Measurements from ENCODE around the gene IGSF9. TPM values are rescaled to one million over a fixed set of nuclear protein-coding genes. Genes with fewer than 3 reads are reported as not detected.

Gene IGSF9
- total RNA-seq, 1 experiment from 2014 or later: 15.6 TPM

DNA sequence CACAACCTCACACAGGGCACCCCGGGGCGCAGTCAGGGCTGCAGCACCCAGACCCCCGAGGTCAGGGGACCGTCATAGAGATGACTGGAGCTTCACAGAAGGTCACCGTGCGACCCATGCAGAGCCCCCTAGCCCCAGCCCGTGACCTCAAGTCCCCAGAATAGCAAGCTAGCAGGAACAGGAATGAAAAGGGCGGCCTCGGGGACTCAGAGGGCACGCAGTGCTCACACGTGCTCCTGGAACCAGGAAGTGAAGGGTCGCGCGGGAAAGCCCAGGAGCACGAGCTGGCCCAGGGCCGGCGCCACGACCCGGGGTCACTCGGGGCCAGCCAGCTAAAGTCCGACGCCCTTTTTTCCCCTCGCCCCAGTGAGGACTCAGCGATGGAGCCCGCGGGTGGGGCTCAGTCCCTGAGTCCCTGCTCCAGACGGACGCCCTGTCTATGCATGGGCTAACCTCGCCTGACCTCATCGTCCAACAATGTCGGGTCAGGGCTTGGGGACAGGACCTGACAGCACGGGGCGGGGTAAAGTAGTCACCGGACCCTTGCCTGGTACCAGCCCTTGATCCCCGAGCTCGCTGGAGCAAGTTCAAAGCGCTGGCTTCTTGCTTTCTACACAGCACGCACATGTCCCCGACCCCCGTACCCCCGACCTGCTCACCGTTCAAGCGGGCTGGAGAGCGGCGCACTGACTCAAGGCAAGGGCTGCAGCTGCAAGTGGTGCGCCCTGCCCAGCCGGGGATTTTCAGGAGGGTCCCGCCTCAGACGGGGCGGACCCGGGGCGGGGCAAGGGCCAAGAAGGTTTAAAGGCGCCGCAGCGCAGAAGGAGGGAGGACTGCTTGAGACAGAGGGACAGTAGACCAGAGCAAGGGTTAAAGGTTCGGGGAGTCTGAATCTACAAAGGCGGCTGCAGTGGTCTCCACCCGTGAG lies 20.4 kb downstream of the IGSF9 start, which contains the start of gene TAGLN2:
TSS of gene TAGLN2 (minus strand) at position 717 of the 928 bp plus-strand sequence. CDS start 4,998 bp downstream, outside the sequence.
- H4K20me1 ChIP-seq (ENCODE audit: low read length): peaks cover 43% of the 10 kb centered on the region
- ChIA-PET CTCF (interaction anchor here (1.3 to 1.5 kb wide), 2 partner anchors 32 to 83 kb away, joined by 9 to 10 read pairs; no protein-coding TSS in a partner anchor), POLR2A (ENCODE audit: unreplicated experiment) (interaction anchor here (0.6 to 1.3 kb wide), 5 partner anchors 15 to 105 kb away, joined by 3 to 10 read pairs (median 5); no protein-coding TSS in a partner anchor)
- no peaks in the 10 kb centered on the region for H3K9me3 ChIP-seq (ENCODE audit: low read length)
- DNase-seq (peak; percentile 97), ATAC-seq (peak; percentile 75)
- H3K9me2 ChIP-seq (replicated peaks; ENCODE audit: low read length): no peaks in the 10 kb centered on the region
- peaks cover 46% of the 10 kb centered on the region for H3K4me1 ChIP-seq (ENCODE audit: insufficient read depth, low read length)
- H2AFZ ChIP-seq (ENCODE audit: low read length): peak within 1 kb of the TSS; percentile 62; the same call in 1 of the 2 replicates
- peak within 1 kb of the TSS; percentile 98 for H3K4me2 ChIP-seq (ENCODE audit: low read length)
- H3K27me3 ChIP-seq (ENCODE audit: low read length): no peaks in the 10 kb centered on the region
- H3K9ac ChIP-seq (ENCODE audit: low read length): peak within 1 kb of the TSS; percentile 99
- H3K4me3 ChIP-seq (ENCODE audit: low read length): peak within 1 kb of the TSS; percentile 96
- H3K27ac ChIP-seq (ENCODE audit: low read length): peak within 1 kb of the TSS; percentile 99
- H3F3A ChIP-seq (ENCODE audit: low read length, unreplicated experiment): peaks cover 6% of the 10 kb centered on the region
- H3K79me2 ChIP-seq (ENCODE audit: low read length): peaks cover 59% of the 10 kb centered on the region
- BruUV-seq (replicated peaks): TSS peak; percentile 64
- intact Hi-C loops (cut with micrococcal nuclease): loop anchor here (1.0 to 2.0 kb wide), 3 partner anchors 9 to 28 kb away; partner anchors contain the start of gene IGSF9
- TF ChIP-seq, protein P1, sequence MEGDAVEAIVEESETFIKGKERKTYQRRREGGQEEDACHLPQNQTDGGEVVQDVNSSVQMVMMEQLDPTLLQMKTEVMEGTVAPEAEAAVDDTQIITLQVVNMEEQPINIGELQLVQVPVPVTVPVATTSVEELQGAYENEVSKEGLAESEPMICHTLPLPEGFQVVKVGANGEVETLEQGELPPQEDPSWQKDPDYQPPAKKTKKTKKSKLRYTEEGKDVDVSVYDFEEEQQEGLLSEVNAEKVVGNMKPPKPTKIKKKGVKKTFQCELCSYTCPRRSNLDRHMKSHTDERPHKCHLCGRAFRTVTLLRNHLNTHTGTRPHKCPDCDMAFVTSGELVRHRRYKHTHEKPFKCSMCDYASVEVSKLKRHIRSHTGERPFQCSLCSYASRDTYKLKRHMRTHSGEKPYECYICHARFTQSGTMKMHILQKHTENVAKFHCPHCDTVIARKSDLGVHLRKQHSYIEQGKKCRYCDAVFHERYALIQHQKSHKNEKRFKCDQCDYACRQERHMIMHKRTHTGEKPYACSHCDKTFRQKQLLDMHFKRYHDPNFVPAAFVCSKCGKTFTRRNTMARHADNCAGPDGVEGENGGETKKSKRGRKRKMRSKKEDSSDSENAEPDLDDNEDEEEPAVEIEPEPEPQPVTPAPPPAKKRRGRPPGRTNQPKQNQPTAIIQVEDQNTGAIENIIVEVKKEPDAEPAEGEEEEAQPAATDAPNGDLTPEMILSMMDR (conservative IDR thresholded peaks at IDR 0.05; ENCODE audit: low read depth, low read length): no peak
- TF ChIP-seq EZH2 (IDR thresholded peaks at IDR 0.05; ENCODE audit: low read length, unreplicated experiment) (no peak), EZH2phosphoT487 (IDR thresholded peaks at IDR 0.05; ENCODE audit: borderline replicate concordance, low read length) (0 out of 2 replicates have a peak, but pooled peaks have one; percentile 37)
- peaks cover 37% of the 10 kb centered on the region for H3K36me3 ChIP-seq (ENCODE audit: low read depth, low read length)

DNA sequence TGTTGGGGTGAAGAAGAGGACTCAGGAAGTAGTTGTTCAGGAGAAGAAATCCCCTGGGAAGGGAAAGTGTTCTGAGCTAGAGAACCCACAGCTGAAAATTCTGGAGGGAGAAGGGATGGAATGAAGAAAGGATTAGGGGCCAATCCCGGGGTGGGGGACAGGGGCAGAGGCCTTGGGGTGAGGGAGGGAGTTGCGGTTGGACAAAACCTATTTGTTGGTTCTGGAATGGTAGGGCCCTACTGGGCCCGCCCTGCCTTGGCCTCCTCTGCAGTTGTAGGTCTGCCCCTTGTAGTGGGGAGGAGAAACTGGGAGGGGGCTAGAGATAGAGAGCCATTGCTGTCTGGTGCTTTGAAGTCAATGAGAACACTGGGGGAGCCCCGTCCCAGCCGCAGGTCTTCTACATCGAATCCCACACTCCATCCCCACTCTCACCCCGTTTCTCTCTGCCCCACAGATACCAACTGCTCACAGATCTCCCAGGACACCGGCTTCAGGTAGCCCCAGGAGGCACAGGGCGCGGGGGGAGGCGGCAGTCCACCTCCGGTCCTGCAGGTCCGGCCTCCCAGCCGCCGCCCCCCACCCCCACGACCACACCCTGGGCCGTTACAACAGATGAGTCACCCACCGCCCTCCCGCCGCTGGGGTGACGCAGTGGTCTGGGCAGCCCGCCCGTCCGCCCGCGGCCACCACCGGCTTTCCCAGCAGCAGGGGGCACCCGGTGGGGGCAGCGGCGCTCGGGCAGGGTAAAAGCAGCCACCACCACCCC lies 21.2 kb downstream of the IGSF9 start:
- H2AFZ ChIP-seq (ENCODE audit: low read length): no peak overlapping the region
- CTCF ChIA-PET: interaction anchor here (0.6 kb wide), 1 partner anchor 31 kb away, joined by 4 read pairs; no protein-coding TSS in a partner anchor
- H4K20me1 ChIP-seq (ENCODE audit: low read length): peaks cover 51% of the 10 kb centered on the region
- DNase-seq: peak; percentile 93
- H3K27me3 ChIP-seq (ENCODE audit: low read length): no peaks in the 10 kb centered on the region
- ATAC-seq: peak; percentile 45
- TF ChIP-seq, protein P1 (conservative IDR thresholded peaks at IDR 0.05; ENCODE audit: low read depth, low read length): peak; percentile 38; the same call in 1 of the 2 replicates
- TF ChIP-seq EZH2 (IDR thresholded peaks at IDR 0.05; ENCODE audit: low read length, unreplicated experiment) (no peak), EZH2phosphoT487 (IDR thresholded peaks at IDR 0.05; ENCODE audit: borderline replicate concordance, low read length) (peak; percentile 61; the same call in 1 of the 2 replicates)
- POLR2A ChIA-PET (ENCODE audit: unreplicated experiment): interaction anchor here (0.6 to 1.7 kb wide), 3 partner anchors 10 to 43 kb away, joined by 3 to 12 read pairs (median 10); no protein-coding TSS in a partner anchor
- H3K9ac ChIP-seq (ENCODE audit: low read length): peak overlapping the region; percentile 99
- peaks cover 68% of the 10 kb centered on the region for H3K79me2 ChIP-seq (ENCODE audit: low read length)
- no peaks in the 10 kb centered on the region for H3K9me3 ChIP-seq (ENCODE audit: low read length)
- peaks cover 45% of the 10 kb centered on the region for H3K36me3 ChIP-seq (ENCODE audit: low read depth, low read length)
- peaks cover 54% of the 10 kb centered on the region for H3K4me1 ChIP-seq (ENCODE audit: insufficient read depth, low read length)
- intact Hi-C loops (cut with micrococcal nuclease): loop anchor here (1.0 to 2.0 kb wide), 3 partner anchors 8 to 27 kb away; partner anchors contain the start of gene IGSF9
- H3K27ac ChIP-seq (ENCODE audit: low read length): peak overlapping the region; percentile 99
- no TSS peak for BruUV-seq (replicated peaks)
- no peaks in the 10 kb centered on the region for H3K9me2 ChIP-seq (replicated peaks; ENCODE audit: low read length)
- H3F3A ChIP-seq (ENCODE audit: low read length, unreplicated experiment): peaks cover 6% of the 10 kb centered on the region
- H3K4me2 ChIP-seq (ENCODE audit: low read length): peak overlapping the region; percentile 98
- H3K4me3 ChIP-seq (ENCODE audit: low read length): peak overlapping the region; percentile 96

Measured in PC-3 (cell line).